ENCODE results near the gene HSD17B11.
"Not testable (repeated sequence)": the region's sequence is repeated elsewhere in the genome, so short reads cannot be mapped to it uniquely, and the experiment has no call there.

Gene HSD17B11

DNA sequence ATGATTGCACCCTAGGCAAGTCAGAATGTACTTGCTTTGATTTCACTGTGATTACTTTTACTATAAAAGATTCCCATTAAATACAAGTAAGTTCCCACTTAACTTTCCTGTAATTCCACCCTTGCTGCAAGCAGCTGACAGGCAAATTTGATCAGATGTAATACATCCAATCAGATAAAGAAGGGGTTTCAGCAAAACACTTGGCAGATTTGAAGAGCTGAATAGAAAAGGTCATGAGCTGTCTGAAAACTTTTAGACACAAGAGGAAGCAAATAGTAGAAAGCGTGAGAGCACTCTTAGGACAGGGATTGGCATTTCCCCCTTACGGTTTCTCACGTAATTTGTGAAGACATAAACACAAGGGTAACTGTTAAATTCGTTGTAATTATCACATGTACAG, 91.1 kb downstream of the HSD17B11 start:
- no peak for DNase-seq

DNA sequence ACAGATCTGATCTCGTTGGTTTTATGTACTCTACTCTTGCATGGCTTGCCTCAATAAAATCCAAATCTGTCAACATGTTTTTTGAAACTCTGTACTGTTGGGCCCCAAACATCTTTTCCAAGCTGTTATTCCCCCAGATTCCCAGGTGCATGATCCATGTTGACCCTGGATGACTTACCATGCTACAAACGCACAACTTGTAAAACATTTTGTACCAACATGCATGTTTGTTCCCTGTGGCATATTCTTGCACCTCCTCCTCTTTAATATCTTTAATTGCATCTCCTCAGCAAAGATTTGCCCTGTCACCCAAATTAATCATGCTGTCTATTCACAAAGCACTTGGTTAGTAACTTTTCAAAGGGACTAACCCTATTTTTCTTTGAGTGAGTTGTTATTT, 92.6 kb downstream of the HSD17B11 start:
- DNase-seq = no peak

DNA sequence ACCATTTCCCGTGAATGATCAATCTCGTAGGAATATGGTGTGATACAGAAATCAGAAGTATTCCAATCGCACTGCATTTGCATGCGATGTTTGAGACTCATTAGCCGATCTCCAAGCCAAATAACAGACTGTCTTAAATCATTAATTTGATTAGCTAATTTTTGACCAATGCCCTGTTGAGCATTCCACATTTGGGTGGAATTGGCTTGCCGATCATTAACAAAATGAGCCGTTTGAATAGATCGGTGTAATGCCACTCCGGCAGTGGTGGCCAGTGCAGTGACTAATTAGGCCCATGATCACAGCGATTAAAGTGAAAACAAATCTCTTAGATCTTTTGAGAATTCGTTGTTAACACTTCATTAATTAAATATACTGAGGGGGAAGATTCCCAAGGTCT, 96.1 kb downstream of the HSD17B11 start:
- not testable (repeated sequence) for DNase-seq

DNA sequence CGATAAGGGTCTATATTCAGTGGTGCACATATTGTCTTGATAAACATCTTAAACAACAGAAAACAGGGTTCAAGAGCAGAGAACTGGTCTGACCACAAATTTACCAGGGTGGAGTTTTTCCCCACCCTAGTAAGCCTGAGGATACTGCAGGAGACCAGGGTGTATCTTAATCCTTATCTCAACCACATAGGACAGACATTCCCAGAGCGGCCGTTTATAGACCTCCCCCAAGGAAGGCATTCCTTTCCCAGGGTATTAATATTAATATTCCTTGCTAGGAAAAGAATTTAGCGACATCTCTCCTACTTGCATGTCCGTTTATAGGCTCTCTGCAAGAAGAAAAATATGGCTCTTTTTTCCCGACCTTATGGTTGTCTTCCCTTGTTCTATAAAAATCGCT, 97.1 kb downstream of the HSD17B11 start:
- DNase-seq = not testable (repeated sequence)

DNA sequence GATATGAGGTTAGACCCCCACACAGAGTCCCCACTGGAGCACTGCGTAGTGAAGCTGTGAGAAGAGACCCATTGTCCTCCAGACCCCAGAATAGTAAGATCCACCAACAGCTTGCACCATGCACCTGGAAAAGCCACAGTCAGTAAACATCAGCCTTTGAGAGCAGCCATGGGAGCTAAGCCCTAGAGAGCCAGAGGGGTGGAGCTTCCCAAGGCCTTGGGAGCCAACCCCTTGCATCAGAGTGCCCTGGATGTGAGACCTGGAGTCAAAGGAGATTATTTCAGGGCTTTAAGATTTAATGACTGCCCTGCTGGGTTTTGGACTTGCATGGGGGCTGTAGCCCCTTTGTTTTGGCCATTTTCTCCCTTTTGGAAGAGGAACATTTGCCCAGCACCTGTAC, 104.0 kb downstream of the HSD17B11 start:
- no peak for DNase-seq

Data from NCI-H146 (cell line).